Measurements from ENCODE around the gene BMI1.

DNA sequence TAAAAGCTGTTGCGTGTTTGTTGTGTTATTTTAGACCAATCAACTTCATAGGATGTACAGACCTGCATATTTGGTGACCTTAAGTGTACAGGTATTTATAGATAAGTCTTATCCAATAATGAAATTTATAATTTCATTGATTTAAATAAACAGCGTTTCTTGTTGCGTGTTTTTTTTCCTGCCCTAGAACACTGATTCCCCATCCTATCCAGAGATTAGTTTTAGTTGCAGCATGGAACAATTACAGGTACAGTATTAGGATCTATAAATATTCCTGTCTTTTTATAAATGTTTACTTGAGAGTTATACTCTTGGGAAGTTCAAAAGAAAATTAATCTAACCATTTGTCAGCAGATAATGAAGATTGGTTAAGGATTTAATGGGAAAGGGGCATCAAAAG lies 2.1 kb upstream of the BMI1 start:
- TF ChIP-seq, protein P1, sequence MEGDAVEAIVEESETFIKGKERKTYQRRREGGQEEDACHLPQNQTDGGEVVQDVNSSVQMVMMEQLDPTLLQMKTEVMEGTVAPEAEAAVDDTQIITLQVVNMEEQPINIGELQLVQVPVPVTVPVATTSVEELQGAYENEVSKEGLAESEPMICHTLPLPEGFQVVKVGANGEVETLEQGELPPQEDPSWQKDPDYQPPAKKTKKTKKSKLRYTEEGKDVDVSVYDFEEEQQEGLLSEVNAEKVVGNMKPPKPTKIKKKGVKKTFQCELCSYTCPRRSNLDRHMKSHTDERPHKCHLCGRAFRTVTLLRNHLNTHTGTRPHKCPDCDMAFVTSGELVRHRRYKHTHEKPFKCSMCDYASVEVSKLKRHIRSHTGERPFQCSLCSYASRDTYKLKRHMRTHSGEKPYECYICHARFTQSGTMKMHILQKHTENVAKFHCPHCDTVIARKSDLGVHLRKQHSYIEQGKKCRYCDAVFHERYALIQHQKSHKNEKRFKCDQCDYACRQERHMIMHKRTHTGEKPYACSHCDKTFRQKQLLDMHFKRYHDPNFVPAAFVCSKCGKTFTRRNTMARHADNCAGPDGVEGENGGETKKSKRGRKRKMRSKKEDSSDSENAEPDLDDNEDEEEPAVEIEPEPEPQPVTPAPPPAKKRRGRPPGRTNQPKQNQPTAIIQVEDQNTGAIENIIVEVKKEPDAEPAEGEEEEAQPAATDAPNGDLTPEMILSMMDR (IDR thresholded peaks at IDR 0.05), result no peak
- TF ChIP-seq POLR2AphosphoS5 (IDR thresholded peaks at IDR 0.05; ENCODE audit: insufficient read depth in 1 of 2, low read depth in 1 of 2) (no peak), POLR2A (IDR thresholded peaks at IDR 0.05) (no peak)
